Bronchial epithelial cell (primary cell): ENCODE measurements around the gene ZNF24. TPM values are rescaled to one million over a fixed set of nuclear protein-coding genes. Genes with fewer than 3 reads are reported as not detected.

Experiments
- DNase-seq: peaks from one replicate; pipeline ENCODE4 v3.0.0-alpha.2; 2010; ENCODE audit warnings: low read depth
- FAIRE-seq: peaks from 2 replicates; lab custom pipeline; 2011; peaks lifted over from hg19 to GRCh38; lab: Jason Lieb, UNC
- H3K27me3 ChIP-seq: 2 replicates; pipeline ENCODE4 v1.5.1; 2011; ENCODE audit warnings: low read length; ENCODE audit not compliant: control insufficient read depth, insufficient read depth
- H3K36me3 ChIP-seq: 2 replicates; pipeline ENCODE4 v1.5.1; 2011; ENCODE audit warnings: low read length; ENCODE audit not compliant: control insufficient read depth, insufficient read depth
- H3K4me3 ChIP-seq: 2 replicates; pipeline ENCODE4 v1.5.1; 2011; ENCODE audit warnings: mild to moderate bottlenecking, low read depth, low read length, control low read depth
- total RNA-seq: library from RNA; depleted of rRNA; stranded (reverse); fragments of >200 nt; gene quantifications from 2 replicates; pipeline ENCODE4 v1.2.1, GENCODE V29; 2014
- TF ChIP-seq, protein P1 (sequence below): IDR thresholded peaks from 2 replicates; pipeline ENCODE4 v1.5.1; 2011; ENCODE audit warnings: mild to moderate bottlenecking, moderate library complexity, low read length, control low read depth, inconsistent platforms; ENCODE audit not compliant: insufficient read depth, severe bottlenecking

Gene ZNF24
- 28.5 and 32.9 TPM in 2 replicates for total RNA-seq

DNA sequence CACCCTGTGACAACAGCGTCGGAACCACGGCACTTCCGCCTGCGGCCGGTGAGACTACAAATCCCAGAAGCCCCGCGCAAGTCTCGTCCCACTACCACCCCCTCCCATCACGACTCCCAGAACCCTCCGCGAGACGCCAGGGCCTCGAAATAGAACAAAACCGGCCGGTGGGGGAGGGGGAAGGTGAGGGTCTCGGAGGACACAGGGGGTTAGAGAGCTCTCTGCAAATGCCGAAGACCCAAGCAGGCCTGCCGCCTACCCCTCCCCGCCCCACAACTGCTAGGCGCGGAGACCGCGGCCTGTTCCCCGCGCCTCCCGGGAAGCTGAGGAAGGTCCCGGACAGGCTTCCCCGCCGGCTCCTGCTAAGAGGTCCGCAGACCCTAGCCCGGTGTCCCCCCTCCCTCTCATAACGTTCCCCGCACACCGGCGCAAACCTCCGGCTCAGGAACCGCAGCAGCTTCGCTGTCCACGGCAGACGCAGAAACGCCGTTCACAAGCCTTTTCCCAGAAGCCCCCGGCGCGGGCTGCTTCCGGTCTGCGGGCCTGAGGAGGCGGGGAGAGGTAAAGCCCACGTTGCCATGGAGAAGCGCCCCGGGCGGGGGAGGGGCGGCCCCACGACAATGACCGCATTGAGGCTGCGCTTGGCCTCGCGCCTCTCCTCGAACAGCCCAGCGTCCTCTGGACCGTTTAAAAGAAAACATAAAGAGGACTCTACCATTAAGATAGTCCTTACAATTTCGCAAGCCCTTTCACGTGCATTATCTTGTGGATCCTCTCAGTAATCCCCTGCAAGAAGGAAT is at the start of gene ZNF24:
TSS of gene ZNF24 (minus strand) at position 485 of the 800 bp plus-strand sequence. CDS start 3,770 bp downstream, outside the sequence.
- Histone ChIP-seq H3K36me3 (peaks cover 11% of the 10 kb centered on the region), H3K4me3 (peak within 1 kb of the TSS; percentile 84), H3K27me3 (no peaks in the 10 kb centered on the region)
- no peak for FAIRE-seq
- TF ChIP-seq, protein P1, sequence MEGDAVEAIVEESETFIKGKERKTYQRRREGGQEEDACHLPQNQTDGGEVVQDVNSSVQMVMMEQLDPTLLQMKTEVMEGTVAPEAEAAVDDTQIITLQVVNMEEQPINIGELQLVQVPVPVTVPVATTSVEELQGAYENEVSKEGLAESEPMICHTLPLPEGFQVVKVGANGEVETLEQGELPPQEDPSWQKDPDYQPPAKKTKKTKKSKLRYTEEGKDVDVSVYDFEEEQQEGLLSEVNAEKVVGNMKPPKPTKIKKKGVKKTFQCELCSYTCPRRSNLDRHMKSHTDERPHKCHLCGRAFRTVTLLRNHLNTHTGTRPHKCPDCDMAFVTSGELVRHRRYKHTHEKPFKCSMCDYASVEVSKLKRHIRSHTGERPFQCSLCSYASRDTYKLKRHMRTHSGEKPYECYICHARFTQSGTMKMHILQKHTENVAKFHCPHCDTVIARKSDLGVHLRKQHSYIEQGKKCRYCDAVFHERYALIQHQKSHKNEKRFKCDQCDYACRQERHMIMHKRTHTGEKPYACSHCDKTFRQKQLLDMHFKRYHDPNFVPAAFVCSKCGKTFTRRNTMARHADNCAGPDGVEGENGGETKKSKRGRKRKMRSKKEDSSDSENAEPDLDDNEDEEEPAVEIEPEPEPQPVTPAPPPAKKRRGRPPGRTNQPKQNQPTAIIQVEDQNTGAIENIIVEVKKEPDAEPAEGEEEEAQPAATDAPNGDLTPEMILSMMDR, result no peak
- DNase-seq, result peak; percentile 73

DNA sequence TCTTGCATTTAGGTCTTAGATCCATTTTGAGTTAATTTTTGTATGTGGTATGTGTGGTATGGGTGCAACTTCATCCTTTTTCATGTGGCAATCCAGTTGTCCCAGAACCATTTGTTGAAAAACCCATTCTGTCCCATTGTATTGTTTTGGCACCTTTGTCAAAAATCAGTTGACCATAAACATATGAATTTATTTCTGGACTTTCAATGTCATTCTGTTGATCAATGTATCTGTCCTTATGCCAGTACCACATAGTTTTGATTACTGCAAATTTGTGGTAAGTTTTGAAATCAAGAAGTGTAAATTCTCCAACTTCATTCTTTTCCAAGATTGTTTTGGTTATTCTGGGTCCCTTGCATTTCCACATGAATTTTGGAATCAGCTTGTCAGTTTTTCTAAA is 49.5 kb upstream of the ZNF24 start:
- FAIRE-seq (no peak), DNase-seq (no peak)
- Histone ChIP-seq H3K27me3 (no peaks in the 10 kb centered on the region), H3K4me3 (no peak overlapping the region), H3K36me3 (no peaks in the 10 kb centered on the region)
- TF ChIP-seq, protein P1, result no peak

DNA sequence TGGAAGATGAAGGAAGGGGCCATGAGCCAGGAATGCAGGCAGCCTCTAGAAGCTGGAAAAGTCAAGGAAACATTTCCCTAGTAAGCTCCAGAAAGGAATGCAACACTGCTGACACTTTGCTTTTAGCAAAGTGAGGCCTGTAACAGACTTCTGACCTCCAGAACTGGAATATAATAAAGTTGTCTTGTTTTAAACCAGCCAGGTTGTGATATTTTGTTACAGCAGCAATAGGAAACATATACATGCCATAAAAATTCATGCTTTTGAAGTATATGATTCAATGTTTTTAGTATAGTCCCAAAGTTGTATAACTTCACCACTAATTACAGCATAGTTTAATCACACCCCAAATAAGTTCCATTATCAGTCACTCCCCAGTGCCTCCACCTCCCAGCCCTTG is 48.2 kb upstream of the ZNF24 start:
- Histone ChIP-seq H3K4me3 (no peak overlapping the region), H3K27me3 (no peaks in the 10 kb centered on the region), H3K36me3 (no peaks in the 10 kb centered on the region)
- FAIRE-seq, result no peak
- TF ChIP-seq, protein P1, result no peak
- DNase-seq, result no peak

DNA sequence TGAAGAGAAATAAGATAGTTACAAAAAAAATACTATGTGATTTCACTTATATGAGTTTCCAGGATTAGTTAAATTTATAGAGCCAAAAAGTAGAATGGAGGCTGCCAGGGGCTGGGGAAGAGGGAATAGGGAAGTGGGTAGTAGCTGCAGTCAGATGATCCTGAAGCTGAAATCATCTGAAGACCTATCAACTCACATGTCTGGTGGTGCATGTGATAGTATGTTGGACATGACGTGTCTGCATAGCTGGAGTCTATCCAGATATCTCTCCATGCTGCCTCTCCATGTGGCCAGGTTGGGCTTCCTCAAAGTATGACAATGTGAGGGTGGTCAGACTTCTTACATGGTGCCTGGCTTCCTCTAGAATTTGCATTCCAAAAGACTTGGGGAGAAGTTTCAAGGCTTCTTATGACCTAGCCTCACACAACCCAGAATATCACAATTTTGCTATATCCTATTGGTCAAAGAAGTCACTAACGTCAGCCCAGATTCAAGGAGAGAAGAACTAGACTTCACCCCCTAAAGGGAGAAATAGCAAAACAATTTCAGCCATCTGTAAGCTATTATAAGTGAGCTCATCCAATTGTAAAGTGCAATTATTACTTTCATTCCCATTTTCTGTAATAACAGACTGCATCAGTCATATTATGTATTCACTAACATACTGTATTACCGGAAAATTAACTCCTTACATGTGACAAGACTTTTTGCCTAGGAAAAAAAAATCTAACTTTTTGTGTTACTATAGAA is 46.9 kb upstream of the ZNF24 start:
- TF ChIP-seq, protein P1, result no peak
- Histone ChIP-seq H3K36me3 (no peaks in the 10 kb centered on the region), H3K4me3 (no peak overlapping the region), H3K27me3 (no peaks in the 10 kb centered on the region)
- no peak for DNase-seq
- FAIRE-seq, result peak; percentile 82

DNA sequence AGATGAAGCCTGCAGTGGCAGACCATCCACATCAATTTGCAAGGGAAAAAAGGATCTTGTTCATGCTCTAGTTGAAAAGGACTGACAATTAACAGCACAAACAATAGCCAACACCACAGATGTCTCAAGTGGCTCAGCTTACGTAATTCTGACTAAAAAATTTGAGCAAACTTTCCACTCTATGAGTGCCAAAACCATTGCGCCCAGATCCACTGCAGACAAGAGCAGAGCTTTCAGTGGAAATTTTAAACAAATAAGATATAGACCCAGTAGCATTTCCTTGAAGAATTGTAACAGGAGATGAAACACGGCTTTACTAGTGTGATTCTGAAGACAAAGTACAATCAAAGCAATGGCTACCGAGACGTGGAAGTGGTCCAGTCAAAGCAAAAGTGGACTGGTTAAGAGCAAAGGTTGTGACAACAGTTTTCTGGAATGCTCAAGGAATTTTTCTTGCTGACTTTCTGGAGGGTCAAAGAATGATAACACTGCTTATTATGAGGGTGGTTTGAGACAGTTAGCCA is 44.9 kb upstream of the ZNF24 start:
- DNase-seq, result peak; percentile 43
- TF ChIP-seq, protein P1, result no peak
- no peaks in the 10 kb centered on the region for H3K36me3 ChIP-seq
- no peaks in the 10 kb centered on the region for H3K27me3 ChIP-seq
- H3K4me3 ChIP-seq, result no peak overlapping the region
- FAIRE-seq, result no peak
